CD4-positive, alpha-beta T cell treated with Interleukin-10 for 1 hour (primary cell): ENCODE results near the gene NUDT9.
"Not testable (repeated sequence)": the region's sequence is repeated elsewhere in the genome, so short reads cannot be mapped to it uniquely, and the experiment has no call there.

Experiments used
- DNase-seq: peaks from one replicate; pipeline ENCODE4 v3.0.0-alpha.2; 2020

Gene NUDT9

GRCh38 chr4:87469390-87469789 lies 47.0 kb downstream of the NUDT9 start:
- DNase-seq = no peak

- DNase-seq = no peak
Measured at GRCh38 chr4:87476934-87477333, 54.6 kb downstream of the NUDT9 start.

GRCh38 chr4:87478732-87479250 lies 56.4 kb downstream of the NUDT9 start:
- no peak for DNase-seq

- DNase-seq = no peak
Measured at GRCh38 chr4:87481377-87481776, 59.0 kb downstream of the NUDT9 start.

- DNase-seq = not testable (repeated sequence)
Measured at GRCh38 chr4:87483247-87483646, 60.9 kb downstream of the NUDT9 start.

GRCh38 chr4:87488666-87489065 lies 66.3 kb downstream of the NUDT9 start:
- DNase-seq = not testable (repeated sequence)

GRCh38 chr4:87489678-87490077 lies 67.3 kb downstream of the NUDT9 start:
- DNase-seq = no peak

- DNase-seq = no peak
Measured at GRCh38 chr4:87490664-87491369, 68.4 kb downstream of the NUDT9 start.

GRCh38 chr4:87491436-87491835 lies 69.1 kb downstream of the NUDT9 start:
- DNase-seq = no peak

GRCh38 chr4:87491851-87492250 lies 69.5 kb downstream of the NUDT9 start:
- DNase-seq = not testable (repeated sequence)

GRCh38 chr4:87493115-87493514 lies 70.7 kb downstream of the NUDT9 start:
- DNase-seq = no peak

- peak; percentile 8 for DNase-seq
Measured at GRCh38 chr4:87497159-87497558, 74.8 kb downstream of the NUDT9 start.

GRCh38 chr4:87497578-87497977 lies 75.2 kb downstream of the NUDT9 start:
- DNase-seq = no peak

GRCh38 chr4:87498446-87498900 lies 76.1 kb downstream of the NUDT9 start:
- DNase-seq = no peak

- DNase-seq = no peak
Measured at GRCh38 chr4:87499403-87500091, 77.2 kb downstream of the NUDT9 start.

- DNase-seq = no peak
Measured at GRCh38 chr4:87500092-87500462, 77.7 kb downstream of the NUDT9 start.

- no peak for DNase-seq
Measured at GRCh38 chr4:87502580-87503238, 80.3 kb downstream of the NUDT9 start.

- no peak for DNase-seq
Measured at GRCh38 chr4:87505862-87506261, 83.5 kb downstream of the NUDT9 start.

- DNase-seq = no peak
Measured at GRCh38 chr4:87506974-87507701, 84.8 kb downstream of the NUDT9 start.
